GM11168 (cell line): ENCODE results near the gene OPRM1.
"Not testable (repeated sequence)": the region's sequence is repeated elsewhere in the genome, so short reads cannot be mapped to it uniquely, and the experiment has no call there.

Source experiments
- in situ Hi-C: fragments of 300-500 bp; cut with MboI; formaldehyde crosslinking; loops from one replicate; pipeline ENCODE4 v1.12.0; 2022; ENCODE audit warnings: low sequenced_read_pairs; ENCODE audit not compliant: unreplicated experiment

Gene OPRM1

DNA sequence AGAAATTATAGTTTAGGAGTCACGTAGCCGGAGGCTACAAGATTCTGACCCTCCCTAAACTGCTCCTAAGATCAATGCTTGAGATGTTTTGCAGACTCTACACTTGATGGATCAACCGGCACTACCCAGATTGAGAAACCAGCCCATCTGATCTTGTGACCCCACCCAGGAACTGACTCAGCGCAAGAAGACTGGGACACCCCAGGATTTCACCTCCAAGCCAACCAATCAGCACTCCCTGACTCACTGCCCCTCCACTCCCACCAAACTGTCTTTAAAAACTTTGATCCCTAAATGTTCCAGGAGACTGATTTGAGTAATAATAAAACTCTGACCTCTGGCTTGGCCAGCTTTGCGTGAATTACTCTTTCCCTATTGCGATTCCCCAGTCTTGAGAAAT lies 99.8 kb downstream of the OPRM1 start:
- in situ Hi-C loops = no loop called here

DNA sequence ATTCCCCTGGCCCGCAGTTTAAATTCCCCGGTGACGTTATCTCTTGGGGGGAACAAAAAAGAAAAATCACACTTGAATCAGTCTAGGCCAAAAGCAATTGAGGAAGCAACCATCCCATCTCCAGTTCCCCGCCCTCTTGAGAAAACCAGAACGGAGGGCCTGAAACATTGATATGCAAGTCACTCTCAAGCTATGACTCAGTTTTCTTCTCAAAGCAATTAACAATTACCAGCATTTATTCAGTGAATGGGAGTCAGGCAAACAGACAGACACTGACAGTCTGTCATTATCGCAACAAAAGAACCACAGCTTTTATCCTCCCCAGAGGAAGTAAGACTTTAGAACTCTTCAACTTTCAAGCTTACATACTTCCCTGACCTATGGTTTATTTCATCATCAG lies 100.9 kb downstream of the OPRM1 start:
- in situ Hi-C loops = no loop called here

DNA sequence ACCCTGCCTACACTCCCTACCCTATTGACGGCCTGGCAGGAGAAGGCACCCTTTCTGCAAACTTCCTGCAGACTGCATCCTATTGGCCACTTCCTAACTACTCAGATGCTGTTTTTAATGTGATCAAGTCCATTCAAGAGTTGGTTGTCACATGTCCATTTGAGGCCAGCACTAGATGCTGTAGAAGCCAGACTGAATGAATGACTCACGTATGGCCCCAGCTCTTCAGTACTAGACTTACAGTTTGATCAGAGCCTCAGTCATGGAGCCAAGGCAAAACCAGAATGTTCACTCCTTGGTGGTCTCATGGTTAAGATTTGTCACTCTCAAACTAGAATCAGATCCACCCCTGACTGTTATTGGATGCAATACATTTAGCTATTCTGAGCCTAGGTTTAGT lies 101.7 kb downstream of the OPRM1 start:
- in situ Hi-C loops = no loop called here

DNA sequence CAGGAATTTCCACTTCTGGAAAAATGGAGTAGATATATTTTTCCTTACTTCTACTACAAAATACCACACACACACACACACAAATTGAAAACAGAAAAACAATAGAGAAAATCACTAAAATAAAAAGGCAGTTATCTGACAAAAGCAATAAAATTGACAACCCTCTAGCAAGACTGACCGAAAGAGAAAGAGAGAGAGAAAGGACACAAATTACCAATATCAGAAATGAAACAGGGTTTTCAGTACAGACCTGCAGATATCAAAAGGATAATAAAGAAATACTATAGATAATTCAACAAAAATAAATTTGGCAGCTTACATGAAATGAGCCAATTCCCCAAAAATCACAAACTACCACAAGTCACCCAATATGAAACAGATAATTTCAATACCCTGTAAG lies 104.7 kb downstream of the OPRM1 start:
- in situ Hi-C loops = no loop called here

DNA sequence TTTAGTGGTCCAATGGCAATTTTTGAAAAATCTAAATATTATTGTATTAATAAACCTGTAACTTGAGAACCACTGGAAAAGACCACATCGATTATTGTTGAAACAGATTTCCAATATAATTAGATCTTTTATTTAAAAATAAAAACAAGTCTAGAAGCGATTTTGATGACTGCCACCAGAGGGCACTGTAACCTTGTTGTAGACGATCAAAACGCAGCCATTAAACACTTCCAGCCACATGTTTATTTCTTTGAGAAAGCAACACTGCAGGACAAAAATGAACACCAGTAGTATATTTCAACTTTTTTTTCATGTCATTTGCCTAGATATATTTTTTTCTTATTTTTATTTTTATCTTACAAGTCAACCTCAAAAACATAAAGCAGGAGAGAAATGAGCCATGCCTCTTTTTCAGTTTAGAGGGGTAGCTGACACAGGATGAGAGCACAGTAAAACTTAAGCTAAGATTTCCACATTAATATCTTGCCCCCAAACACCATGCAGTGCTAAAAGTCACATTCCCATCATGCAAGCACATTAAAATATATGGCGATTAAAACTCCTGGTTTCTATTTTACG lies 115.4 kb downstream of the OPRM1 start:
- in situ Hi-C loops = loop anchor here (5.0 to 10.0 kb wide), 2 partner anchors 128 to 210 kb away; no protein-coding TSS in a partner anchor

DNA sequence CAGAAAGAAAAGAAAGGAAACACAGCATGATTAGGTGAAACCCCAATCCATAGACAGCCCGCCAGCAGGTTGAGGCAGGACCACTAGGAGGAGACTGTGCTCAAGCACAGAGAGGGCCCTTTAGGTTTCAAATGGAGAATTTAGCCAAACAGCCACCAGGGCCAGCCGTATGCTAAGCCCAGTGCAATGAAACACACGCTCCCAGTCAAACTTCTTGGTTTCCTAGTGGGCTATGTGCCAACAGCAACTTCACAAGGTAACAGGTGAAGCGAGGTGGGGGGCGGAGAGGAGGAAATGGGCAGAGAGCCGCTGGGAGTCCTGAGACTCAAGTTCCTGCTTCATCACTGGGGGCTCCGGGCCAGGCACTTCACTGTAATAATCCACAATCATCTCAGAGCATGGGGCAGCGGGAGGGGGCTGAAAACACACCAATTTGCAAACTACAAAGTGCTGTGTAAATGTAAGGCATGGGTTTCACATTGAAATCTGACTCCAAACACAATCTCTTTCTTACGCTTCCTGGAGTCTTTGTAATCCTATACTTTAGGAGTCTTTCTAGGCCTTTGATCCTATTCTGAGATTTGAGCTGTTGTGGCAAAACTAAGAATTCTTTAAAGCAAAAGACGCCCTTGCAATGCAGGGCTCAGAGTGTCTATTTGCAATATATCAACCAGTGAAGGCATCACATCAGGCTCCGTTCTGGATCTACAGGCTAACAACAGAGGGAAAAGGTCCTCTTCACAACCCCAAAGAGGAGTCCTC lies 117.3 kb downstream of the OPRM1 start:
- in situ Hi-C loops = loop anchor here (10.0 kb wide), 1 partner anchor 208 kb away; no protein-coding TSS in a partner anchor

DNA sequence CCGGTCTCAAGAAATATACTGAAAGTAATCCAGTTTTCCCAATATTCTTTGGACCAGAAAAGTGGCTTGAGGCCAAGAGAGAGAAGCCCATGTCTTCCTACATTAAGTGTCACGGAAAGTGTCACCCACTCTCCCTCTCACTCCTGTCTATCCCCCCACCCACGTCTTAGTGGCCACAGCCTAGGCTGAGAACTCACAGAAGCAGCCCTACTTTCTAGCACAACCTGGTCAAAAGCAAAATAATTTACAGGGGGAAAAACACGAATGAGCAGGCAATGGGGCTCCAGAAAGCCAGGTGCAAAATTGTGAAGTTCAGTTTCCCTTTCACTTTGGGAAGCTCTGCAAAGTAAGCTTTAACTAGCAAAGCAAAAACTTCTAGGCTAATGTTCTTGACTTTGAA lies 118.0 kb downstream of the OPRM1 start:
- in situ Hi-C loops = loop anchor here (10.0 kb wide), 1 partner anchor 208 kb away; no protein-coding TSS in a partner anchor

DNA sequence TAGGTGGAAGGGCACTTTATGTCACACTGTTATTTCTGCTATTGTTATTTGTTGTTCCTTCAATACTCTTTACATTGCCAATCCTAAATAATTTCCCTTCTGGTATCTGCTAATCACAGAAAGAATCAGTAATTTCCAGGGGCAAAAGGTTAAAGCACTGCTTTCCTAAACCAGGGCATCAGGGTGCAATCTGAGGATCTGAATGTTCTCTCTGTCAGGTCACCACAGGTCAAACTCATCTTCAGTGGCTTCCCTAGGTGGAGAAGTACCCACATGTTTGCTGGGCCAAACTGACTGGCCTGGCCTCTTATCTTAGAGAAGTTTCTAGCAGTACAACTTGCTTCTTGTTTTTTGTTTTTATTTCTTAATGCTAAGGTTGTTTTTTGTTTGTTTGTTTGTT lies 118.7 kb downstream of the OPRM1 start:
- in situ Hi-C loops = loop anchor here (10.0 kb wide), 1 partner anchor 207 kb away; no protein-coding TSS in a partner anchor

DNA sequence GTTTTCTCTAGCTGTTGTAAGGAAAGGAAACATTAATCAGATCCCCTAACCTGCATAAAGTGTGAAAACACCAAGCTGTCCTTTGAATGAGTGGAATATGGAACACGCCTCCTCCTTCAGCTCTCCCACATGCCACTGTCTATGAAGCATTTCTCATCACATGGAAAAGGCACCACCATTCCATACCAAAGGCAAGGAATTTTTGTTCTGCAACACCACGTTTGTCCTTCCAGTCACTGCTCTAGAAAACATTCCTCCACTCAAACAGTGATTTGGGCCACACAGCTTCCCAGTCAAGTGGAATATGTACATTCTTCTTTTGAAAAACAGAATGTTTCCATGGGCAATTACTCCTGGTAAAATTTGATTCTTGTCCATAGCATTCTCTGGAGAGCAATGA lies 120.1 kb downstream of the OPRM1 start:
- in situ Hi-C loops = loop anchor here (10.0 kb wide), 1 partner anchor 206 kb away; no protein-coding TSS in a partner anchor

DNA sequence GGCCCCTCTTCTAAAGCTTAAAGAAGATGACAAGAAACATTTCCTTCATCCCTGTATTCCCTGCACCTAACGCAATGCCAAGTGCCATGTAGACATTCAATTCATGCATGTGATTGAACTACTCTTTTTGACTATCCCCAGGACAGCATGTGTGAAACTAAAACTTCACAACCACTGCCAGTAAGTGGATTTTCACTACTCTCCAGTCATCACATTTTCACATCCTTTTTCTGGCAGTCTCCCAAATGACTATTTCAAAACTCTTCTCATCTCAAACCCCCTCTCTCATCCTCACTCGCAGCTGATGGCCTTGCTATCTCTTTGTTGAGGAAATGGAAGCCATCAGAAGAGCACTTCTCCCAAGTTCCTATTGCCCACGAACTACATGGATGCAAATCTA lies 122.6 kb downstream of the OPRM1 start:
- in situ Hi-C loops = no loop called here

DNA sequence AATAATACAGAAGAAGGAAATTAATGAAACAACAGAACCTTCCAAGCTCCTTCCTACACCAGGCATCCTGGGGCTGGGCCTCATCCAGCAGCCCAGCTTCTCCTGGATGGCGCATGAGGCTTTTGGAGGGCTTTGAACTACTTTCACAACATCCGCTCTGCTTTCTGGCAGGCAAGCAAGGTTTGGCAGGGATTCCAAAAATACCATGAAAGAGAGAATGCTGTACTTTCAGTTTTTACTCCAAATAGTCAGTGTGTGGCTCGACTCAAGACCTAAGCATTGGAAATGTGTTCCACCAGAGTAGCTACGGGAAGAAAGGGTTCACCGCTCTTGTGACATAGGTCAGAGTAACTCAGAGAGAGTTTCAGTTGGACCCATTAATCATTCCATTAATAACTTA lies 125.4 kb downstream of the OPRM1 start:
- in situ Hi-C loops = no loop called here

DNA sequence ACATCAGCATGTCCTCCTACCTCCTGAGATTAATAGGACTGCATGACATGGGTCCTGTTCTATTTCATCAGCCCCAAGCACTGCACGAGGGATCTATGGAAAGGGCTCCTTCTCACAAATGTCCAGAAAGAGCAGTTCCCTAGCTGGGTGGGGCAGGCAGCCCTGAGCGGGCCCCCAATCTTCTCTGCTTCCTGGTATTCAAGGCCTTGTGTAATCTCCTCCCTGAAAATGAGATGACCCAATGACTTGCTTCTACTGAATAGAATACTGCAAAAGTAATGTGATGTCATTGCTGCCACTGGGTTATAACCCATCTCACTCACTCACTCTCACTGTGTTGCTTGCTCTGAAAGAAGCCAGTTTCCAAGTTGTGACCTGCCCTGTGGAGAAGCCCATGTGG lies 126.4 kb downstream of the OPRM1 start:
- in situ Hi-C loops = no loop called here

DNA sequence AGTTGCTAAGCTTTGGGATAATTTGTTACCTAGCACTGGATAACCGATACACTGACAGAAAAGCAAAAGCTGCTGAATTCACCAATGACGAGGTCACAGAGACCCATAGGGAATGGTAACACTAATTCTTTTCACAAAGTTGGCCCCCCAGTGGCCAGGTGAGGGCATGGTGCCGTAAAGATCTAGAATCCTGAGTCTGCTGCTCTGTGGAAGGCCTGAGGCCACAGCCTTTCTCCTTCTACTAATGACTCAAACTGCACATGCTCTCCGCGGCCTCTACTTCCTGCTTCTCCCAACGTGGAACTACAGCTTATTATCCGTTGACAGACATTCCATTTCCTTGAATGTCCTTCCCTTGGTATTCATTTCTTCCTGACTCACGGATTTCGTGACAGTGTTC lies 127.1 kb downstream of the OPRM1 start:
- in situ Hi-C loops = no loop called here

DNA sequence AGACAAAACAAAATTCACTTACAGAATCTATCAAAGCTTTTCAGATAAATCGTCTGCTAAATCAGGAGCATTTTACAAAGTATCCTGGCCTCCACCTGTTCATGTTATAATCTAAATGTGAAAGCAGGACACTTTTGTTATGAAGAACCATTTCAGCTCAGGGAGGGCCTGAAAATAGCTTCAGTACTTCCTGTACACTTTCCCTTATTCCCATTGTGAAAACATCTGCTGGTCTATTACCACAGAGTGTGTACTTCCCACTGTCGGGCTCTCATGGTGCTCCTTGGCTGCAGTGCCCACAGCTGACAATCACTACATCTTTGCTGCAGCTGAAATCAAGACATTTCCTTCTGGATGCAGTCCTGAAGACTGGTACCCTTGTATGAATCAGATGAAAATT lies 128.1 kb downstream of the OPRM1 start:
- in situ Hi-C loops = no loop called here

DNA sequence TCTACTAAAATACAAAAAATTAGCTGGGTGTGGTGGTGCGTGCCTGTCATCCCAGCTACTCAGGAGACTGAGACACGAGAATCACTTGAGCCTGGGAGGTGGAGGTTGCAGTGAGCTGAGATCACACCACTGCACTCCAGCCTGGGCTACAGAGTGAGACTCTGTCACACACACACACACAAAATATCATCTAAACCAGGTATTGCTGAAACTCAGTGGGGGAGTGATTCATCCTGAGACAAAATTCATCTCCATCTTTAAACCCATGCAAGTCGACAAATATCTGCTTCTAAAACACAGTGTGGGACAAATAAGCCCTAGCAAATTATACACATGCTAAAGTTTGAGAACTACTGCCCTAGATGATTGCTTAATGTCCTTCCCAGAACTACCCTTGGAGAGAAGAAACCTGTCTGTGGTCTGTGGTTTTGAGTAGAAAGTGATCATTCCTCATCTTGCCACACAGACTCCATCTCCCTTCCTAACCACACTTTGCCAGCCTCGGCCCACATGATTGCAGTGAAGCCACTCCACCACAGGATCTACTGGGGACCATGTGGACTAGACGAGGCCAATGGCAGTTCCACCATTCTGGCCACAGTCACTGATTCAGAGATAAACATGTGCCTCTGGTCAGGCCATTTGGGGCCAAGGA lies 130.3 kb downstream of the OPRM1 start:
- in situ Hi-C loops = no loop called here

DNA sequence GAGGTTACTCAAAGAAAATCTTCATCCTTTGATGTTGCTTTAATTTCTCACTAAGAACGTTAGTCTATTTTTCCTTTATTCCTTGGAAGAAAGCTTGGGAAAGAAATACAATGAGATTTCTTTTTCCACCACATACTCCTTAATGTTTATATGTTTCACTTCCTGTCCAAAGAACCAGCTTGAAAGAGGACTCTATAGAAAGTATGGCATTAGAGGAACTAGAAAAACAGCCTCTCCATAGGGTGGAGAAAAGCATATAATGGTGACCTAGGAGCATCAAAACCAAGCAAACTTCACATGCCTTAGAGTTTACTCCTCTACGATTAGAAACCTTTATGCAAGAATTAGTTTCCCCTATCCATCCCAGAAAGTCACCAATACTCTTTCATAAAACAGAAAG lies 131.1 kb downstream of the OPRM1 start:
- in situ Hi-C loops = no loop called here

DNA sequence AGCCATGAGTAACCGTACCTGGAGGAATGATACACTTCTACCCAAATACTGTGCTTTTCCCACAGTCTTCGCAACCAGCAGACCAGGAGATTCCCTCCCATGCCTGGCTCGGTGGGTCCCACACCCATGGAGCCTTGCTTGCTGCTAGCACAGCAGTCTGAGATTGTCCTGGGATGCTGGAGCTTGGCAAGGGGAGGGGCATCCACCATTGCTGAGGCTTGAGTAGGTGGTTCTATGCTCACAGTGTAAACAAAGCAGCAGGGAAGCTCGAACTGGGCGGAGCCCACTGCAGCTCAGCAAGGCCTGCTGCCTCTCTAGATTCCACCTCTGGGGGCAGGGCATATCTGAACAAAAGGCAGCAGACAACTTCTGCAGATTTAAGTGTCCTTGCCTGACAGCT lies 133.4 kb downstream of the OPRM1 start:
- in situ Hi-C loops = not testable (repeated sequence)

DNA sequence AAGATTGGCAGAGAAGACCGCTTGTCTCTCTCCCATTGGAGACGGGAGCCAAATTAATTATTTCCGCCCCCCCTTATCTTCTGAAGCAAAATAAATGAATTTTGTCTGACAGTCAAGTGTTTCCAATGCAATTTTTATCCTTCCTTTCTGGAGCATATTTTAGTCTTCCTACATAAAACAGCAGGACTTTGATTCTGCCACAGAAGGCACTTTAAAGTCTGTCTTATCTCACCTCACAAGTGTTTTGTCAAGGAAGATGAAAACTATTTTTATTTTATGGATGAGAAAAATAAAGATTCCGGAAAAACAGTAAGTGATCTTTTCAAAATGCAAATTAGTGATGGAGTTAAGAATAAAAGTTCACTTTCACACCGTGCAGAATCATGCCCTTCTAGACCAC lies 140.4 kb downstream of the OPRM1 start:
- in situ Hi-C loops = no loop called here

DNA sequence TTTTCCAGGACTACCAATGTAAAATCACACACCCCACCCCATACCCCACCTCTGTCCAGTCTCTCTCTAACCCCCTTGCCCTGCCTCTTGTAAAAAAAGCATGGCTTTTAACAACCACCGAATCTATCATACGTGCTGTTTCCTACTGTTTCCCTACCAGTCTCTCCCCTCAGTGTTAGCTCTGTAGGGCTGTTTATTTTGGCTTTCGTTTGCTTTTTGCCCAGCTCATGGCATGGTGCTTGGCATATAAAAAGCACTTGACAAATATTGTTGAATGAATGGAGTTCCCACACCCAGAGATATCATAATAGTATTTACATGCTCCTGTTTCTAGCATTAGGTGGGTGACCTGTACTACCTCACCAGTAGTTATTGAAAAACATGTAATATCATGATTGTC lies 148.2 kb downstream of the OPRM1 start:
- in situ Hi-C loops = no loop called here

DNA sequence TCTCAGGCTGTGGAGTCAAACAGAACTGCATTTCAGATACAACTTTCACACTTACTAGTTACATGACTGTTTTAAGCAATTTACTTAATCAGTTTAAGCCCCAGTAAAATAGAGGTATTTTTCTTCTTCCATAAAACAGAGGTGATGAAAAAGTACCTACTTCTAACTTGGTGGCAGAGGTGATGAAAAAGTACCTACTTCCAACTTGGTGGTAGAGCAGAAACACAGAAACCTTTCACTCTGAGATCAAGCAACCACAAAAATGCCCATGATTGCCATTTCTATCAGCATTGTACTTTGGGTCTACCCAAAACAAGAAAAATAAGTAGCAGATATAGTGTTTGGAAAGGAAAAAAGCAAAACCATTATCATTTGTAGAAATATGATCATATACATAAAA lies 148.7 kb downstream of the OPRM1 start:
- in situ Hi-C loops = no loop called here

DNA sequence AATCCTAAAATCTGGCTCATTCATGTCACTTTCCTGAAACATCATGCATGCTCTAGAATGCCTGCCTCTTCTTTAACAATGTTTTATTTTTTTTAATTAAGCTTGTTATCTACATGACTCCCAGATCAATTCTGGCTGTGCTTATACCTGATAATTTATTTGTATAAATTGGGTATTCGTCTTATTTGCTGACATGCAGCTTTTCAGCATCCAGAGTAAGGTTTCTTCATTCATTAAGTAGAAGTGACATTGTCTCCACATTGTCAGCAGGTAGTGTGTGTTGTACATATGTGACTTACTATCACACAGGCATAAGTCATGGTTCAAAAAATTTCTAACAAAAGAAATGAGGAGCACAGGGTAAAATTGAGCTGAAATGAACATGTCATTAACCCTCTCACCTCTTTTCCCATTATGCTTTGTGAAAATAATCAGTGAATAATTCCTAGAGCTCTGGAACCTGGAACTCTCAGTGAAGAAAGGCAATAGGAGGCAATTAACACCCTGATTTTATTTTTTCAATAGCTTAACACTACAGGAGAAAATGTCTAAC lies 157.4 kb downstream of the OPRM1 start:
- in situ Hi-C loops = no loop called here
